Smooth muscle cell (in vitro differentiated cells): ENCODE results near the gene DOCK4. TPM values are rescaled to one million over a fixed set of nuclear protein-coding genes. Genes with fewer than 3 reads are reported as not detected.

Experiments
- DNase-seq: peaks from one replicate; lab custom pipeline; 2025; ENCODE audit not compliant: unreplicated experiment; lab: John Stamatoyannopoulos, UW
- H2AFZ ChIP-seq: fragments of 200-600 bp; sonication (generic); 2 replicates; pipeline ENCODE4 v1.6.0; 2016; ENCODE audit warnings: antibody characterized with exemption, low read depth, mild to moderate bottlenecking
- H3F3A ChIP-seq: fragments of 200-600 bp; sonication (generic); 2 replicates; pipeline ENCODE4 v1.6.0; 2017; ENCODE audit warnings: antibody characterized with exemption, low read depth
- H3K27ac ChIP-seq: fragments of 200-600 bp; sonication (generic); 2 replicates; pipeline ENCODE4 v1.5.1; 2016; ENCODE audit warnings: low read depth, mild to moderate bottlenecking
- H3K27me3 ChIP-seq: fragments of 200-600 bp; sonication (generic); 2 replicates; pipeline ENCODE4 v1.6.1; 2016; ENCODE audit warnings: low read depth, mild to moderate bottlenecking
- H3K36me3 ChIP-seq: fragments of 200-600 bp; sonication (generic); 2 replicates; pipeline ENCODE4 v1.5.1; 2016; ENCODE audit warnings: low read depth
- H3K4me1 ChIP-seq: fragments of 200-600 bp; sonication (generic); 2 replicates; pipeline ENCODE4 v1.5.1; 2016; ENCODE audit warnings: low read depth
- H3K4me2 ChIP-seq: fragments of 200-600 bp; sonication (generic); 2 replicates; pipeline ENCODE4 v1.6.0; 2016; ENCODE audit warnings: mild to moderate bottlenecking
- H3K4me3 ChIP-seq: fragments of 200-600 bp; sonication (generic); 2 replicates; pipeline ENCODE4 v1.5.1; 2016; ENCODE audit warnings: mild to moderate bottlenecking
- H3K79me2 ChIP-seq: fragments of 200-600 bp; sonication (generic); 2 replicates; pipeline ENCODE4 v1.6.0; 2016; ENCODE audit warnings: low read depth, mild to moderate bottlenecking
- H3K9ac ChIP-seq: fragments of 200-600 bp; sonication (generic); 2 replicates; pipeline ENCODE4 v1.6.0; 2016; ENCODE audit warnings: low read depth
- H3K9me3 ChIP-seq: fragments of 200-600 bp; sonication (generic); replicated peaks from 2 replicates; pipeline ENCODE4 v1.5.1; 2016; ENCODE audit warnings: low read depth
- H4K20me1 ChIP-seq: fragments of 200-600 bp; sonication (generic); 2 replicates; pipeline ENCODE4 v1.6.0; 2016; ENCODE audit warnings: low read depth
- WGBS: methylation state at CpG from one replicate; pipeline ENCODE4 v1.1.7; 2016; ENCODE audit warnings: low lambda C conversion rate; 5-methylcytosine and 5-hydroxymethylcytosine counted together
- polyA plus RNA-seq: library from polyadenylated mRNA; unstranded; fragments of >200 nt; fragmentation: Nextera tagmentation; extraction: Ambion mirVana; gene quantifications from 2 replicates; pipeline ENCODE4 v1.2.1, GENCODE V29; 2016
- total RNA-seq: library from RNA; depleted of rRNA; stranded (reverse); fragments of >200 nt; gene quantifications from 2 replicates; pipeline ENCODE4 v1.2.3, GENCODE V29; 2014
- TF ChIP-seq, protein P1 (sequence below): fragments of 200-600 bp; sonication (generic); IDR thresholded peaks from 2 replicates; pipeline ENCODE4 v1.5.1; 2017; ENCODE audit warnings: borderline replicate concordance, mild to moderate bottlenecking, antibody characterized with exemption; ENCODE audit not compliant: insufficient read depth, poor library complexity, severe bottlenecking

The DOCK4 gene
- total and polyA plus RNA-seq, 2 experiments from 2014 or later, result 7.4 to 20.5 TPM

DNA sequence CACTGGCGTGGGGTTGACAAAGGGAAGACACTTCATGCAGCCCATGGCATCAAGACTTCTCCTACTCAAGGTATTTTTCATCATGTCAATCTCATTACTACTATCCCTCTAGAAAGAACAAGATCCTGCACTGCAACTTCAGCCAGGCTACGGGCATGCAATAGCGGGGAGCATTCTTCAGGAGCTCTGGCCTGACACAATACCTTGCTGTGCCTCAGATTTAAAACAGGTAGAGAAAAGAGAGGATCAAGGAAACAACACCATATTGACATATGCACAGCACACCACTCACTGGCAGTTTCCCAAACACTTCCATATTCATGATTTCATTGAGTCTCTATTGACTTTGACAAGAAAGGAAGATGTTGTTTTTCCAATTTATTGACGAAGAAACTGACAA, 51.5 kb downstream of the DOCK4 start:
- no peak for DNase-seq
- Histone ChIP-seq H3K36me3 (no peaks in the 10 kb centered on the region), H3K4me1 (peaks cover 9% of the 10 kb centered on the region), H3K27me3 (no peaks in the 10 kb centered on the region), H3K79me2 (peaks cover 17% of the 10 kb centered on the region), H3F3A (no peaks in the 10 kb centered on the region), H3K27ac (no peak overlapping the region), H2AFZ (no peak overlapping the region), H4K20me1 (peaks cover 12% of the 10 kb centered on the region), H3K9me3 (no peaks in the 10 kb centered on the region), H3K4me2 (no peak overlapping the region), H3K4me3 (no peak overlapping the region), H3K9ac (no peak overlapping the region)
- 92% methylated on average over 4 of the region's 4 CpGs for WGBS
- TF ChIP-seq, protein P1, sequence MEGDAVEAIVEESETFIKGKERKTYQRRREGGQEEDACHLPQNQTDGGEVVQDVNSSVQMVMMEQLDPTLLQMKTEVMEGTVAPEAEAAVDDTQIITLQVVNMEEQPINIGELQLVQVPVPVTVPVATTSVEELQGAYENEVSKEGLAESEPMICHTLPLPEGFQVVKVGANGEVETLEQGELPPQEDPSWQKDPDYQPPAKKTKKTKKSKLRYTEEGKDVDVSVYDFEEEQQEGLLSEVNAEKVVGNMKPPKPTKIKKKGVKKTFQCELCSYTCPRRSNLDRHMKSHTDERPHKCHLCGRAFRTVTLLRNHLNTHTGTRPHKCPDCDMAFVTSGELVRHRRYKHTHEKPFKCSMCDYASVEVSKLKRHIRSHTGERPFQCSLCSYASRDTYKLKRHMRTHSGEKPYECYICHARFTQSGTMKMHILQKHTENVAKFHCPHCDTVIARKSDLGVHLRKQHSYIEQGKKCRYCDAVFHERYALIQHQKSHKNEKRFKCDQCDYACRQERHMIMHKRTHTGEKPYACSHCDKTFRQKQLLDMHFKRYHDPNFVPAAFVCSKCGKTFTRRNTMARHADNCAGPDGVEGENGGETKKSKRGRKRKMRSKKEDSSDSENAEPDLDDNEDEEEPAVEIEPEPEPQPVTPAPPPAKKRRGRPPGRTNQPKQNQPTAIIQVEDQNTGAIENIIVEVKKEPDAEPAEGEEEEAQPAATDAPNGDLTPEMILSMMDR, result no peak

DNA sequence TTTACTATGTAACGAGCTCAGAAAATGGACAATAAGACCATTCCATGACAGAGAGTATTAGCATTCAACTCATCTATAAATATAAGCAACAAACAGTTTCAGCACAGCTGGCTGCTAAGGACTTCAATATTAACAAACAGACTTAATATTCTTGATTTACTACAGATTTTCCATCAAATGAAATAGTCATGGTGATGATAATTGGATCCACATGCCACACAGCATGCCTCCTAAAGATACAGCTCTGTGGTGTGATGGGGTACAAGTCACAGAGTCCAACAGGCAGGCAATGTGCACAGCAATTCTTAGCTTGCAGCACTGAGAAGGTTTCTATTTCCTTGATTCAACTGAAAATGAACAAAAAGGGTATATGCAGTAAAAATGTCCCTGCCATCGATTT, 54.0 kb downstream of the DOCK4 start:
- Histone ChIP-seq H3F3A (no peaks in the 10 kb centered on the region), H2AFZ (no peak overlapping the region), H4K20me1 (peaks cover 12% of the 10 kb centered on the region), H3K9me3 (no peaks in the 10 kb centered on the region), H3K4me1 (peaks cover 8% of the 10 kb centered on the region), H3K4me3 (no peak overlapping the region), H3K79me2 (peaks cover 9% of the 10 kb centered on the region), H3K27ac (no peak overlapping the region), H3K36me3 (no peaks in the 10 kb centered on the region), H3K27me3 (no peaks in the 10 kb centered on the region), H3K4me2 (no peak overlapping the region), H3K9ac (no peak overlapping the region)
- TF ChIP-seq, protein P1, result no peak
- no peak for DNase-seq
- 94% methylated on average over 2 of the region's 2 CpGs for WGBS

DNA sequence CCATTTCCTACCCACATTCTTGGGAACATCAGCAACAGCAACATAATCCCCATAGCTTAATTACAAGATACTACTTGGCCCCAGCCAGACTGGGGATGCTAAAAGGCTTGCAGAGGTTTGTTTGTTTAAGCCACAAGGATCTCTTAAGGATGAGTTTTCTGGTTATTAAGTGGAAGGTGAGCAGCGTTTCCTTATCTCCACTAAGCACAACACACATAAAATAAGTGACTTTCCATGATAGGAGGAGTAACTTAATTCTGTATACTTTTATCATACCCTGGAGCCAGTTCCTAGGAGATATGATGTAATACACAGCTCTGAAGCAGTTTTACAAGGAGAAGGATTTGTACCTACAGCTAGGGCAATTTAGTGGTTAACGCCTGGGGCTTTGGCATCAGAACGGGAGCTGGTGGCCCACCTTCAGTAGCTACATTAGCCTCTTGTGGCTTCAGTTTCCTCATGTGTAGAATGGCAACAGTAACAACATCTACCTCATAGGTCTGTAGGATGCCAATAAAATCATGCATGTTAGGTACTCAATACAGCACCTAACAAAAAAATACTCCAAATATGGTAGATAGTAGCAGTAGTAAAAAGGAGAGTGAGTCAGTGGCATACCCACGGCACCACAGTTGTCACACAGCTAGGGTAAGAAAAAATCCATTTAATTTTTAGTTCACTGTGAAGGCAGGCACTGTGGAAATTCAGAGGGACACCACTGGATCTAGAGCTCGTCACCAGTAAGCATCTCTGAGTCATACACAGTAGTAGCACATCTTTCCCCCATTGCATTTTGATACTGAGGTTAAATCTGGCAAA, 55.2 kb downstream of the DOCK4 start:
- DNase-seq, result no peak
- no peak overlapping the region for H3K9ac ChIP-seq
- peaks cover 12% of the 10 kb centered on the region for H4K20me1 ChIP-seq
- H3K27me3 ChIP-seq, result no peaks in the 10 kb centered on the region
- 24% methylated on average over 5 of the region's 5 CpGs for whole genome bisulfite sequencing
- H2AFZ ChIP-seq, result no peak overlapping the region
- no peak overlapping the region for H3K4me3 ChIP-seq
- H3K9me3 ChIP-seq, result no peaks in the 10 kb centered on the region
- H3K36me3 ChIP-seq, result no peaks in the 10 kb centered on the region
- H3K27ac ChIP-seq, result no peak overlapping the region
- H3K4me1 ChIP-seq, result no peaks in the 10 kb centered on the region
- TF ChIP-seq, protein P1, result no peak
- peaks cover 9% of the 10 kb centered on the region for H3K79me2 ChIP-seq
- H3F3A ChIP-seq, result no peaks in the 10 kb centered on the region
- H3K4me2 ChIP-seq, result peak overlapping the region; percentile 8

DNA sequence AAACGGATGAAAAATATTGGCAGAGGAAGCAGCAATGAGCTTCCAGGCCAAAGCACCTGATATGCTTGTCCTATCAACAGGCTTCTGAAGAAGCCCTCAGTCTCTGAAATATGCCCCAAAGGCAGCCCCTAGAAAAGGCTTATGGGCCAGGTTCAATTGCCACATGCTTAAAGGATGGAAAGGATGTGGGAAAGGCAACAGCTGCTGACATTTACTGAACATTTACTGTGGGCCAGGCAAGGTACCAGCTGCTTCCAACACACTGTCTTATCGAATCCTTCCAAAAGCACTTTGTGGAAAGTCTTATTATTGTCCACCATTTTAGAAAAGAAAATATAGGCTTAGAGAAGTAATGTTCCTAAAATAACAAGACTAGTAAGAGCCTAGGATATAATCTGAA, 56.5 kb downstream of the DOCK4 start:
- H3K27me3 ChIP-seq, result no peaks in the 10 kb centered on the region
- H3K4me2 ChIP-seq, result no peak overlapping the region
- TF ChIP-seq, protein P1, result no peak

More for the DNA sequence above, 56.5 kb downstream of the DOCK4 start:
- H3K9ac ChIP-seq, result no peak overlapping the region
- H3F3A ChIP-seq, result no peaks in the 10 kb centered on the region
- H3K4me3 ChIP-seq, result no peak overlapping the region
- H3K79me2 ChIP-seq, result peaks cover 9% of the 10 kb centered on the region
- no peak for DNase-seq
- no peak overlapping the region for H2AFZ ChIP-seq
- no peaks in the 10 kb centered on the region for H3K4me1 ChIP-seq
- H4K20me1 ChIP-seq, result peaks cover 12% of the 10 kb centered on the region
- no peaks in the 10 kb centered on the region for H3K36me3 ChIP-seq
- WGBS, result 94% methylated on average over 2 of the region's 2 CpGs
- H3K27ac ChIP-seq, result no peak overlapping the region
- H3K9me3 ChIP-seq, result no peaks in the 10 kb centered on the region
